H1 (cell line): ENCODE measurements around the gene THTPA. TPM values are rescaled to one million over a fixed set of nuclear protein-coding genes. Genes with fewer than 3 reads are reported as not detected.

Experiments used
- CTCF ChIA-PET: fragments of 300-600 bp; sonication (Branson Sonifier 250); formaldehyde crosslinking; loops from one replicate; lab custom pipeline; 2021; ENCODE audit not compliant: partially characterized antibody; lab: Charles Lee
- POLR2A ChIA-PET: fragments of 300-600 bp; sonication (Branson Sonifier 250); formaldehyde crosslinking; loops from one replicate; lab custom pipeline; 2021; ENCODE audit warnings: inconsistent platforms; ENCODE audit not compliant: partially characterized antibody; lab: Charles Lee
- DNase-seq, 2 experiments: peaks; one replicate each; pipeline versions ENCODE4 v3.0.0 to v3.0.0-alpha.2; 2010 to 2022; ENCODE audit warnings: low spot score in 2 of 2, low read depth in 1 of 2, mixed read lengths in 1 of 2
- FAIRE-seq: peaks from 2 replicates; lab custom pipeline; 2011; peaks lifted over from hg19 to GRCh38; lab: Jason Lieb, UNC
- H2AFZ ChIP-seq: 2 replicates; pipeline ENCODE4 v1.8.1; 2012; ENCODE audit warnings: low read length, inconsistent platforms
- H2AK5ac ChIP-seq: 2 replicates; pipeline ENCODE4 v1.6.1; 2013; ENCODE audit warnings: low read depth, low read length
- H2BK120ac ChIP-seq: replicated peaks from 2 replicates; pipeline ENCODE3; 2013; ENCODE audit warnings: low read depth, low read length, inconsistent platforms
- H2BK12ac ChIP-seq: 2 replicates; pipeline ENCODE4 v1.6.1; 2013; ENCODE audit warnings: low read depth, low read length
- H2BK15ac ChIP-seq: 2 replicates; pipeline ENCODE4 v1.6.1; 2013; ENCODE audit warnings: low read length
- H2BK20ac ChIP-seq: 2 replicates; pipeline ENCODE4 v1.6.1; 2013; ENCODE audit warnings: low read length
- H2BK5ac ChIP-seq: 2 replicates; pipeline ENCODE4 v1.6.1; 2013; ENCODE audit warnings: low read depth, low read length
- H3K14ac ChIP-seq: 2 replicates; pipeline ENCODE4 v1.6.1; 2013; ENCODE audit warnings: inconsistent platforms; ENCODE audit not compliant: insufficient read length
- H3K18ac ChIP-seq: 2 replicates; pipeline ENCODE4 v1.6.1; 2013; ENCODE audit warnings: low read length; ENCODE audit errors: extremely low read depth
- H3K23ac ChIP-seq: 2 replicates; pipeline ENCODE4 v1.6.1; 2013; ENCODE audit warnings: inconsistent platforms; ENCODE audit not compliant: insufficient read length
- H3K23me2 ChIP-seq: 2 replicates; pipeline ENCODE4 v1.6.1; 2013; ENCODE audit warnings: low read depth, low read length
- H3K27ac ChIP-seq: 2 replicates; pipeline ENCODE4 v1.6.1; 2011; ENCODE audit warnings: low read depth, low read length, inconsistent platforms
- H3K27me3 ChIP-seq, 4 experiments: replicated peaks in 1 of 4; 1 replicate in 1 of 4; 2 replicates in 3 of 4; pipeline versions ENCODE4 v1.6.1 to v1.8.1; 2011 to 2013; ENCODE audit warnings: low read length in 3 of 4, mild to moderate bottlenecking in 3 of 4, inconsistent platforms in 2 of 4, mixed read lengths in 2 of 4, moderate library complexity in 1 of 4; ENCODE audit not compliant: control insufficient read depth in 3 of 4, insufficient read depth in 3 of 4; ENCODE audit errors: extremely low read depth in 1 of 4
- H3K36me3 ChIP-seq, 4 experiments: 2 replicates each; pipeline versions ENCODE4 v1.6.1 to v1.8.1; 2011 to 2013; ENCODE audit warnings: mild to moderate bottlenecking in 4 of 4, low read length in 3 of 4, moderate library complexity in 2 of 4, control low read depth in 1 of 4, inconsistent platforms in 1 of 4; ENCODE audit not compliant: insufficient read depth in 4 of 4, control insufficient read depth in 2 of 4
- H3K4ac ChIP-seq: replicated peaks from 2 replicates; pipeline ENCODE3; 2013; ENCODE audit warnings: low read length, low read depth, mixed read lengths, inconsistent platforms; ENCODE audit not compliant: insufficient read length
- H3K4me1 ChIP-seq, 4 experiments: replicated peaks in 1 of 4; 1 replicate in 1 of 4; 2 replicates in 3 of 4; pipeline versions ENCODE4 v1.6.1 to v1.8.1; 2011 to 2013; ENCODE audit warnings: low read length in 3 of 4, inconsistent platforms in 2 of 4, mixed read lengths in 1 of 4; ENCODE audit not compliant: insufficient read depth in 4 of 4, control insufficient read depth in 3 of 4
- H3K4me2 ChIP-seq, 2 experiments: 2 replicates each; pipeline versions ENCODE4 v1.6.1 to v1.8.1; 2011 to 2013; ENCODE audit warnings: low read depth in 2 of 2, low read length in 2 of 2, control low read depth in 1 of 2, inconsistent platforms in 1 of 2, mild to moderate bottlenecking in 1 of 2; ENCODE audit not compliant: insufficient read depth in 1 of 2
- H3K4me3 ChIP-seq, 4 experiments: fragments of 200-600, 300-600 bp in 1 of 4; sonication (generic), shearing (Covaris generic), sonication (Bioruptor Twin) in 1 of 4; 2 replicates each; pipeline versions ENCODE4 v1.5.1 to v1.8.1; 2011 to 2016; ENCODE audit warnings: low read length in 4 of 4, low read depth in 3 of 4, control low read depth in 2 of 4, inconsistent platforms in 2 of 4, mild to moderate bottlenecking in 2 of 4, mixed read lengths in 1 of 4, moderate library complexity in 1 of 4; ENCODE audit not compliant: insufficient read depth in 2 of 4; ENCODE audit errors: extremely low read depth in 1 of 4
- H3K56ac ChIP-seq: replicated peaks from 2 replicates; pipeline ENCODE3; 2013; ENCODE audit warnings: low read depth, mild to moderate bottlenecking, mixed read lengths, low read length, inconsistent platforms; ENCODE audit not compliant: insufficient read length
- H3K79me1 ChIP-seq: 2 replicates; pipeline ENCODE4 v1.6.1; 2013; ENCODE audit warnings: low read depth, low read length, control low read depth
- H3K79me2 ChIP-seq, 2 experiments: 2 replicates each; pipeline versions ENCODE4 v1.6.1 to v1.8.1; 2012 to 2013; ENCODE audit warnings: low read length in 2 of 2, mild to moderate bottlenecking in 2 of 2, inconsistent platforms in 1 of 2; ENCODE audit not compliant: insufficient read depth in 2 of 2, control insufficient read depth in 1 of 2
- H3K9ac ChIP-seq, 4 experiments: replicated peaks in 1 of 4; 1 replicate in 1 of 4; 2 replicates in 3 of 4; pipeline versions ENCODE4 v1.6.1 to v1.8.1; 2011 to 2013; ENCODE audit warnings: low read depth in 3 of 4, low read length in 3 of 4, control low read depth in 2 of 4, mild to moderate bottlenecking in 2 of 4, moderate library complexity in 2 of 4, inconsistent platforms in 1 of 4; ENCODE audit errors: extremely low read depth in 1 of 4
- H3K9me3 ChIP-seq, 2 experiments: 2 replicates each; pipeline versions ENCODE4 v1.6.1 to v1.8.1; 2012 to 2013; ENCODE audit warnings: mild to moderate bottlenecking in 2 of 2, moderate library complexity in 2 of 2, control low read depth in 1 of 2, inconsistent platforms in 1 of 2, low read depth in 1 of 2, low read length in 1 of 2, mixed read lengths in 1 of 2; ENCODE audit not compliant: insufficient read depth in 2 of 2
- H4K20me1 ChIP-seq, 2 experiments: replicated peaks in 1 of 2; 2 replicates each; pipeline versions ENCODE3 to v1.8.1; 2011 to 2013; ENCODE audit warnings: inconsistent platforms in 2 of 2, low read length in 2 of 2, mild to moderate bottlenecking in 1 of 2; ENCODE audit not compliant: insufficient read depth in 2 of 2, control insufficient read depth in 1 of 2
- H4K5ac ChIP-seq: 2 replicates; pipeline ENCODE4 v1.6.1; 2013; ENCODE audit warnings: low read length, low read depth, mixed read lengths, inconsistent platforms; ENCODE audit not compliant: insufficient read length
- H4K8ac ChIP-seq: 2 replicates; pipeline ENCODE4 v1.8.0; 2013; ENCODE audit warnings: mild to moderate bottlenecking, moderate library complexity, low read length, inconsistent platforms; ENCODE audit not compliant: insufficient read depth; ENCODE audit errors: extremely low read depth
- H4K91ac ChIP-seq: replicated peaks from 2 replicates; pipeline ENCODE3; 2013; ENCODE audit warnings: low read length, mixed read lengths, inconsistent platforms; ENCODE audit not compliant: insufficient read length
- CTBP2 ChIP-seq: IDR thresholded peaks from 2 replicates; pipeline ENCODE4 v1.7.0; 2011; ENCODE audit warnings: borderline replicate concordance, mild to moderate bottlenecking, moderate library complexity, mixed read lengths, low read length; ENCODE audit not compliant: insufficient read depth, insufficient read length
- SIRT6 ChIP-seq: IDR thresholded peaks from one replicate; pipeline ENCODE4 v1.7.1; 2012; ENCODE audit warnings: low read length, inconsistent platforms
- WGBS, 2 experiments: shearing (Covaris generic) in 1 of 2; methylation state at CpG; one replicate each; pipeline versions ENCODE4 v1.1.6 to v1.1.7; 2013 to 2015; ENCODE audit warnings: low lambda C conversion rate in 2 of 2, mixed read lengths in 2 of 2, inconsistent platforms in 1 of 2, low coverage in 1 of 2, missing lambda C conversion rate in 1 of 2; ENCODE audit not compliant: insufficient replicate concordance in 2 of 2, insufficient coverage in 1 of 2, insufficient read length in 1 of 2; ENCODE audit errors: extremely low coverage in 1 of 2, missing lambda C conversion rate in 1 of 2; 5-methylcytosine and 5-hydroxymethylcytosine counted together
- polyA plus RNA-seq, 7 experiments: library from polyadenylated mRNA; depleted of rRNA in 3 of 7; stranded (reverse) in 5 of 7; unstranded in 2 of 7; fragments of >200 nt in 5 of 7; fragments of 200-250 nt in 2 of 7; gene quantifications; 1 replicate in 5 of 7; 2 replicates in 1 of 7; 4 replicates in 1 of 7; pipeline versions ENCODE4 v1.2.1 to v1.2.3, GENCODE V29; 2011 to 2013; ENCODE audit warnings: missing spikeins in 2 of 7, mixed read lengths in 2 of 7
- total RNA-seq: library from RNA; stranded (reverse); fragmentation: NEBNext Ultra II Directional; extraction: Animal tissue kit (Norgen Biotek cat#: 25700); gene quantifications from 2 replicates; pipeline ENCODE4 v1.2.1, GENCODE V29; 2021

The THTPA gene
- total and polyA plus RNA-seq, 2 of the 8 experiments (the other 6 are each of a cell fraction or from before 2014, with no cell fraction given), result 16.6 to 19.0 TPM

GRCh38 chr14:23600806-23601205, 44.7 kb downstream of the THTPA start:
- H4K20me1 ChIP-seq, result no peaks in the 10 kb centered on the region
- H2BK5ac ChIP-seq, result no peak overlapping the region
- H2BK20ac ChIP-seq, result no peak overlapping the region
- no peak overlapping the region for H3K56ac ChIP-seq
- POLR2A ChIA-PET, result interaction anchor here (1.5 to 1.9 kb wide), 2 partner anchors 11 to 18 kb away, joined by 4 read pairs; no protein-coding TSS in a partner anchor
- no peak for DNase-seq
- H3K23me2 ChIP-seq, result no peaks in the 10 kb centered on the region
- H3K27me3 ChIP-seq, result no peaks in the 10 kb centered on the region
- H3K14ac ChIP-seq, result no peak overlapping the region
- no peak overlapping the region for H3K4me3 ChIP-seq
- no peak for TF ChIP-seq CTBP2
- TF ChIP-seq SIRT6, result no peak
- TF ChIP-seq, all 59 proteins: peak for 0
- no peak overlapping the region for H3K4me2 ChIP-seq
- no peak overlapping the region for H4K5ac ChIP-seq
- no peak for FAIRE-seq
- H3K18ac ChIP-seq, result no peak overlapping the region
- CTCF ChIA-PET, result interaction anchor here (0.9 to 1.0 kb wide), 2 partner anchors 12 to 64 kb away, joined by 4 to 5 read pairs; no protein-coding TSS in a partner anchor
- H3K9ac ChIP-seq, result no peak overlapping the region
- no peak overlapping the region for H3K27ac ChIP-seq
- H3K23ac ChIP-seq, result no peak overlapping the region
- no peaks in the 10 kb centered on the region; a peak in 1 of 4 replicates for H3K9me3 ChIP-seq
- H3K79me2 ChIP-seq, result no peaks in the 10 kb centered on the region
- H2BK120ac ChIP-seq, result no peak overlapping the region
- H3K36me3 ChIP-seq, result no peaks in the 10 kb centered on the region
- H4K91ac ChIP-seq, result no peak overlapping the region
- no peak overlapping the region for H2AK5ac ChIP-seq
- no peak overlapping the region for H2AFZ ChIP-seq
- H4K8ac ChIP-seq, result no peak overlapping the region
- no peak overlapping the region for H3K4ac ChIP-seq
- H2BK12ac ChIP-seq, result no peak overlapping the region
- no peaks in the 10 kb centered on the region for H3K79me1 ChIP-seq
- H3K4me1 ChIP-seq, result no peaks in the 10 kb centered on the region
- H2BK15ac ChIP-seq, result no peak overlapping the region
- 92% methylated on average over 1 of the region's 1 CpG; no CpG with 5 or more reads in 1 of the 2 experiments for WGBS, 2 experiments
